Measurements from ENCODE around the gene DMTF1. TPM values are rescaled to one million over a fixed set of nuclear protein-coding genes. Genes with fewer than 3 reads are reported as not detected.

DMTF1 gene
- total RNA-seq, 1 donor from 2014 or later: 81.7 TPM

- Histone ChIP-seq H3K4me1 (peaks cover 34% of the 10 kb centered on the region), H3K4me3 (no peak overlapping the region), H3K36me3 (peaks cover 14% of the 10 kb centered on the region), H3K9me3 (peaks cover 27% of the 10 kb centered on the region), H3K27ac (no peak overlapping the region), H3K27me3 (ENCODE audit: low read depth) (no peaks in the 10 kb centered on the region)
- no peak for ATAC-seq
- DNase-seq: no peak
- intact Hi-C loops (cut with DNase I): no loop called here
- TF ChIP-seq CTCF (IDR thresholded peaks at IDR 0.05): no peak
Measured at GRCh38 chr7:87206361-87206760, 54.1 kb downstream of the DMTF1 start.

GRCh38 chr7:87209295-87209924, 57.2 kb downstream of the DMTF1 start:
- H3K36me3 ChIP-seq: peaks cover 14% of the 10 kb centered on the region
- no peaks in the 10 kb centered on the region for H3K27me3 ChIP-seq (ENCODE audit: low read depth)
- peaks cover 25% of the 10 kb centered on the region for H3K9me3 ChIP-seq
- intact Hi-C loops (cut with DNase I): no loop called here
- no peak for TF ChIP-seq CTCF (IDR thresholded peaks at IDR 0.05)
- H3K4me1 ChIP-seq: peaks cover 46% of the 10 kb centered on the region
- DNase-seq (no peak), ATAC-seq (no peak)
- H3K27ac ChIP-seq: no peak overlapping the region
- no peak overlapping the region for H3K4me3 ChIP-seq

- no peak for TF ChIP-seq CTCF (IDR thresholded peaks at IDR 0.05)
- no peak overlapping the region for H3K27ac ChIP-seq
- no peak for ATAC-seq
Measured at GRCh38 chr7:87210506-87210905, 58.3 kb downstream of the DMTF1 start.

GRCh38 chr7:87212498-87212897, 60.2 kb downstream of the DMTF1 start:
- Histone ChIP-seq H3K4me3 (no peak overlapping the region), H3K27me3 (ENCODE audit: low read depth) (no peaks in the 10 kb centered on the region), H3K9me3 (no peaks in the 10 kb centered on the region), H3K4me1 (peaks cover 70% of the 10 kb centered on the region), H3K27ac (no peak overlapping the region), H3K36me3 (peaks cover 11% of the 10 kb centered on the region)
- intact Hi-C loops (cut with DNase I): no loop called here
- no peak for ATAC-seq
- no peak for DNase-seq
- no peak for TF ChIP-seq CTCF (IDR thresholded peaks at IDR 0.05)

More at GRCh38 chr7:87210506-87210905, 58.3 kb downstream of the DMTF1 start:
- Histone ChIP-seq H3K27me3 (ENCODE audit: low read depth) (no peaks in the 10 kb centered on the region), H3K9me3 (peaks cover 14% of the 10 kb centered on the region), H3K4me1 (peaks cover 54% of the 10 kb centered on the region), H3K36me3 (peaks cover 20% of the 10 kb centered on the region), H3K4me3 (no peak overlapping the region)
- DNase-seq: no peak
- intact Hi-C loops (cut with DNase I): no loop called here

GRCh38 chr7:87213252-87213651, 61.0 kb downstream of the DMTF1 start:
- DNase-seq: no peak
- H3K9me3 ChIP-seq: no peaks in the 10 kb centered on the region
- peaks cover 11% of the 10 kb centered on the region for H3K36me3 ChIP-seq
- intact Hi-C loops (cut with DNase I): no loop called here
- TF ChIP-seq CTCF (IDR thresholded peaks at IDR 0.05): no peak
- H3K4me1 ChIP-seq: peaks cover 78% of the 10 kb centered on the region
- H3K4me3 ChIP-seq: no peak overlapping the region
- peak overlapping the region; percentile 3 for H3K27ac ChIP-seq
- no peak for ATAC-seq
- H3K27me3 ChIP-seq (ENCODE audit: low read depth): no peaks in the 10 kb centered on the region

Measured in lower lobe of right lung (tissue), 2 donors.